KMS-11 (cell line): Measurements from ENCODE around the gene LPXN.
A peak's percentile ranks its signal among the peaks of the same experiment; 100 is the strongest.

ENCODE experiments used
- H2AFZ ChIP-seq: fragments of 200-600 bp; sonication (generic); 2 replicates; pipeline ENCODE4 v1.6.1; 2016; ENCODE audit warnings: antibody characterized with exemption, mixed run types, low read depth
- H3K27ac ChIP-seq: fragments of 200-600 bp; sonication (generic); 2 replicates; pipeline ENCODE4 v1.6.1; 2016; ENCODE audit warnings: mild to moderate bottlenecking, mixed run types
- H3K27me3 ChIP-seq: fragments of 200-600 bp; sonication (generic); 2 replicates; pipeline ENCODE4 v1.6.1; 2017; ENCODE audit warnings: mild to moderate bottlenecking, low read depth, mixed run types, moderate library complexity; ENCODE audit not compliant: insufficient read depth
- H3K36me3 ChIP-seq: fragments of 200-600 bp; sonication (generic); 2 replicates; pipeline ENCODE4 v1.6.1; 2017; ENCODE audit warnings: mild to moderate bottlenecking, mixed run types; ENCODE audit not compliant: insufficient read depth
- H3K4me1 ChIP-seq: fragments of 200-600 bp; sonication (generic); 2 replicates; pipeline ENCODE4 v1.6.1; 2016; ENCODE audit warnings: mild to moderate bottlenecking, low read depth, mixed run types; ENCODE audit not compliant: poor library complexity, severe bottlenecking
- H3K4me2 ChIP-seq: fragments of 200-600 bp; sonication (generic); 2 replicates; pipeline ENCODE4 v1.7.0; 2016; ENCODE audit warnings: mild to moderate bottlenecking, mixed run types
- H3K4me3 ChIP-seq: fragments of 200-600 bp; sonication (generic); IDR thresholded peaks from 2 replicates; pipeline ENCODE4 v1.6.1; 2017; ENCODE audit warnings: low read depth, low read length, mixed read lengths; ENCODE audit not compliant: insufficient read depth
- H3K79me2 ChIP-seq: fragments of 200-600 bp; sonication (generic); 2 replicates; pipeline ENCODE4 v1.6.1; 2016; ENCODE audit warnings: low read depth, mixed run types; ENCODE audit not compliant: insufficient read depth
- H3K9ac ChIP-seq: fragments of 200-600 bp; sonication (generic); 2 replicates; pipeline ENCODE4 v1.6.1; 2016; ENCODE audit warnings: mild to moderate bottlenecking, mixed run types
- H4K20me1 ChIP-seq: fragments of 200-600 bp; sonication (generic); 2 replicates; pipeline ENCODE4 v1.6.1; 2016; ENCODE audit warnings: mild to moderate bottlenecking, mixed run types; ENCODE audit not compliant: insufficient read depth
- TF ChIP-seq, protein P1 (sequence below): fragments of 200-600 bp; sonication (generic); conservative IDR thresholded peaks from 2 replicates; pipeline ENCODE4 v1.6.1; 2017; ENCODE audit warnings: low read depth, mild to moderate bottlenecking, antibody characterized with exemption, low read length, moderate library complexity, mixed read lengths

The LPXN gene

DNA sequence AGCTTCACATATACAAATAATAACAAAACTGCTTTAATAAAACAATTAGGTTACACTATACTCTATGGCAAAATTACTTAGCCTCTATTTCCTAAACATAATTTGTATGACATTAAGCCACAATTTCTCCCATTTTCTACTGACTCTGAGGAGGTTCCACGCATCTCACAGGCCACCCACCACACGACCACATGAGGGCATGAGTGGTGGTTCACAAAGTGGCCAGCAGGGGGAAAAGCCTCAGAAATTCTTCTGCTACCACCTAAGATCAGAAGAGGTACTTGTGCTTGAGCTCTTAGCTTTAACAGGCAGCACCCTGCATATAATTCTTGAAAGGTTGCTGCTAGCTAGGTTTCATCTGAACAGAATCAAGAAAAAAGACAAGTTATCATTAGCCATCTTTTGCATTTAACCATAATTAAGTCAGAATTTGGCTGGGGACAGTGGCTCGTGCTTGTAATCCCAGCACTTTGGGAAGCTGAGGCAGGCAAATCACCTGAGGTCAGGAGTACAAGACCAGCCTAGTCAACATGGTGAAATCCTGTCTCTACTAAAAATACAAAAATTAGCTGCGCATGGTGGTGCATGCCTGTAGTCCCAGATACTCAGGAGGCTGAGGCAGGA, 7.7 kb downstream of the LPXN start:
- Histone ChIP-seq H3K79me2 (no peaks in the 10 kb centered on the region), H3K27ac (no peak overlapping the region), H3K36me3 (no peaks in the 10 kb centered on the region)

DNA sequence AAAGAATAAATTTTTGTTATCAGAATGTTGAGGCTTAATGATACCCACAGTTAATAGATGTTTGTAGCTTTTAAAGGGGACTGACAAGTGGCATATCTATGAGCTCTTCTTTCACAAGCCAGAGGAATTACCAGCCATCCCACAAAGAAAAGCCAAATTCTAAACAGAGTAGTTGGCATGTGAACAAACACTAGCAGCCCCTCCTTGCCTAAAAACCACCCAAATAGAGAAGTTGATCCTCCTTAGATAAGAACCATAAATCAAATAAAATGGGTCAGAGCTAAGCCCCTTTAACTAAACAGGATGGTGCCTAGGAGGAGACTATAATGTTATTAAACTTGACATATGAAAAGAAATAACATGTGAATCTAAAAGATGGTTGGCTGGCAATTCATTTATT, 11.4 kb downstream of the LPXN start:
- Histone ChIP-seq H3K27ac (no peak overlapping the region), H3K9ac (no peak overlapping the region), H4K20me1 (no peaks in the 10 kb centered on the region), H2AFZ (no peak overlapping the region), H3K4me1 (peaks cover 31% of the 10 kb centered on the region), H3K4me2 (no peak overlapping the region), H3K4me3 (no peak overlapping the region), H3K79me2 (no peaks in the 10 kb centered on the region), H3K27me3 (no peaks in the 10 kb centered on the region), H3K36me3 (no peaks in the 10 kb centered on the region)
- TF ChIP-seq, protein P1, sequence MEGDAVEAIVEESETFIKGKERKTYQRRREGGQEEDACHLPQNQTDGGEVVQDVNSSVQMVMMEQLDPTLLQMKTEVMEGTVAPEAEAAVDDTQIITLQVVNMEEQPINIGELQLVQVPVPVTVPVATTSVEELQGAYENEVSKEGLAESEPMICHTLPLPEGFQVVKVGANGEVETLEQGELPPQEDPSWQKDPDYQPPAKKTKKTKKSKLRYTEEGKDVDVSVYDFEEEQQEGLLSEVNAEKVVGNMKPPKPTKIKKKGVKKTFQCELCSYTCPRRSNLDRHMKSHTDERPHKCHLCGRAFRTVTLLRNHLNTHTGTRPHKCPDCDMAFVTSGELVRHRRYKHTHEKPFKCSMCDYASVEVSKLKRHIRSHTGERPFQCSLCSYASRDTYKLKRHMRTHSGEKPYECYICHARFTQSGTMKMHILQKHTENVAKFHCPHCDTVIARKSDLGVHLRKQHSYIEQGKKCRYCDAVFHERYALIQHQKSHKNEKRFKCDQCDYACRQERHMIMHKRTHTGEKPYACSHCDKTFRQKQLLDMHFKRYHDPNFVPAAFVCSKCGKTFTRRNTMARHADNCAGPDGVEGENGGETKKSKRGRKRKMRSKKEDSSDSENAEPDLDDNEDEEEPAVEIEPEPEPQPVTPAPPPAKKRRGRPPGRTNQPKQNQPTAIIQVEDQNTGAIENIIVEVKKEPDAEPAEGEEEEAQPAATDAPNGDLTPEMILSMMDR, result no peak

More for the DNA sequence above, 7.7 kb downstream of the LPXN start:
- Histone ChIP-seq H3K9ac (no peak overlapping the region), H4K20me1 (no peaks in the 10 kb centered on the region), H3K4me3 (no peak overlapping the region), H3K4me1 (peaks cover 29% of the 10 kb centered on the region), H3K27me3 (no peaks in the 10 kb centered on the region), H2AFZ (no peak overlapping the region), H3K4me2 (no peak overlapping the region)
- TF ChIP-seq, protein P1, result peak; percentile 88

DNA sequence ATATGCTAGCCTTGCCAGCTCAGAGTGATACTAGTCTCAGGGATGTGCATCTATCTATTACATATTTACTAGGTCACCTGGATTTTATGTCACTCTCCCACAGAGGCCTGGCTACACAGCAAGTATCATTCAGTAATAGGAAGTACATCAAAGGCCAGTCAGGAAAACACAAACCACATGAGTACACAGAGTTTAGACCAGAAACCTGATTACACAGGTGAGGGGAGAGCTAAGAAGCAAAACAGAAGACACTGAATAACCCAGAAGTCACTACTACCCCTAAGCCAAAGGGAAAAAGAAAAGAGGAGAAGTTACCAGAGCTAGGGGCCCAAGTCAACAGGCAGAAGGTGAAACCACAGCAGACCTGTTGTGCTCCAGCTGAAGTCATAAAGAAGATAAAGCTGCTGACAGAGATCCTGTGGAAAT, 13.3 kb downstream of the LPXN start:
- H2AFZ ChIP-seq, result no peak overlapping the region
- TF ChIP-seq, protein P1, result no peak
- H3K4me1 ChIP-seq, result peaks cover 23% of the 10 kb centered on the region
- H3K4me3 ChIP-seq, result no peak overlapping the region
- H3K9ac ChIP-seq, result no peak overlapping the region
- H3K27ac ChIP-seq, result peak overlapping the region; percentile 46; the same call in 1 of the 2 replicates
- no peaks in the 10 kb centered on the region for H3K79me2 ChIP-seq
- H4K20me1 ChIP-seq, result no peaks in the 10 kb centered on the region
- no peaks in the 10 kb centered on the region for H3K27me3 ChIP-seq
- H3K36me3 ChIP-seq, result no peaks in the 10 kb centered on the region
- peak overlapping the region; percentile 58 for H3K4me2 ChIP-seq

DNA sequence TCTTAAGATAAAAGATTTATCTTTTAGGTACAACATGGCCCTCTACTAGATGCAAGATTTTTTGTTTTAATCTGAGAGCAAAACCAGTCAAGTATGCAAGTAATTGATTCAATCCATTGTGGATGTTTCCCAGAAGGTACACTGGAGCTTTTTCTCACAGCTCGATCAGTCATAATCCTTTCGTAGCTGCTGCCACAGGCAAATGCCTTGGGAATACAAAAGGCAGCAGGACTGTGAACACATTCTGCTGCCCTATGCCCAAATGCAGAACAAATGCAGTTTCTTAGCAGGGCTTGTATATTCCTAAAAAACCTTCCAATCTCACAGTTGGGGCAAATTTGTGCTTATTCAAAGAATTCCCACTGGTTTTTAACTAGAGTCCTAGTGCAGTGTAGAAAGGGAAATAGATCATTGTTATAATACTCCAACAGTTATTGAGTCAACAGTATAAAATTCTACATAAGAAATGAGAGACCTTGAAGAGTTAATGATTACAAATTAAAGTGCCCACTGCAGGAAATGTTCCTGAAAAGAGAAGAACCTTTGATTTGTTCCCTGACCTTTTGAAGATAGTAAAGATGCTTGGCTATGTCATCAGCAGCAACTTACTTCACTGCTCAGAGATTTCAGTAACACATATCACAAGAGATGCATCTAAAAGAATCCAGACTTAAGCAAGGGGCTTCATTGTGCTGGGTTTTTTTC, 14.1 kb downstream of the LPXN start:
- Histone ChIP-seq H3K36me3 (no peaks in the 10 kb centered on the region), H2AFZ (no peak overlapping the region)

More for the DNA sequence above, 14.1 kb downstream of the LPXN start:
- peaks cover 23% of the 10 kb centered on the region for H3K4me1 ChIP-seq
- no peaks in the 10 kb centered on the region for H3K79me2 ChIP-seq
- H4K20me1 ChIP-seq, result no peaks in the 10 kb centered on the region
- no peak overlapping the region for H3K9ac ChIP-seq
- peak overlapping the region; percentile 58; the same call in 1 of the 2 replicates for H3K4me2 ChIP-seq
- no peak overlapping the region for H3K4me3 ChIP-seq
- H3K27me3 ChIP-seq, result no peaks in the 10 kb centered on the region
- H3K27ac ChIP-seq, result peak overlapping the region; percentile 46; the same call in 1 of the 2 replicates
- TF ChIP-seq, protein P1, result no peak
